HEK293 (cell line): Measurements from ENCODE around the gene CACNA2D3.

Experiments used
- CTCF ChIA-PET: fragments of 350-600 bp; formaldehyde crosslinking; extraction: SDS; loops from one replicate; lab custom pipeline; 2021; ENCODE audit warnings: antibody characterized with exemption; lab: Yijun Ruan, JAX
- POLR2A ChIA-PET: fragments of 300-600 bp; formaldehyde crosslinking; extraction: SDS; loops from one replicate; lab custom pipeline; 2020; ENCODE audit warnings: antibody characterized with exemption, inconsistent platforms; lab: Yijun Ruan, JAX
- H3K27ac ChIP-seq: fragments of 200-500 bp; sonication (Bioruptor generic); 2 replicates; pipeline ENCODE4 v1.5.1; 2014; ENCODE audit warnings: low read depth, low read length, control low read depth, inconsistent platforms; ENCODE audit errors: extremely low read depth
- H3K36me3 ChIP-seq, 2 experiments: fragments of 200-500 bp in 1 of 2; sonication (Bioruptor generic) in 1 of 2; 1 replicate in 1 of 2; 2 replicates in 1 of 2; pipeline ENCODE4 v1.5.1; 2014 to 2017; ENCODE audit warnings: inconsistent platforms in 2 of 2, low read length in 2 of 2; ENCODE audit not compliant: control insufficient read depth in 2 of 2, insufficient read depth in 1 of 2
- H3K4me1 ChIP-seq: fragments of 200-500 bp; sonication (Bioruptor generic); 2 replicates; pipeline ENCODE4 v1.5.1; 2014; ENCODE audit warnings: mild to moderate bottlenecking, low read length, inconsistent platforms; ENCODE audit not compliant: control insufficient read depth, insufficient read depth
- H3K4me3 ChIP-seq: 2 replicates; pipeline ENCODE4 v1.5.1; 2011; ENCODE audit warnings: low read depth, mild to moderate bottlenecking, control low read depth, low read length, moderate library complexity
- H3K9me3 ChIP-seq: fragments of 200-500 bp; sonication (Bioruptor generic); 2 replicates; pipeline ENCODE4 v1.5.1; 2014; ENCODE audit warnings: low read depth, low read length, inconsistent platforms; ENCODE audit not compliant: control insufficient read depth, insufficient read depth
- GLI2 ChIP-seq: fragments of 450-650 bp; formaldehyde crosslinking; IDR thresholded peaks from 2 replicates; pipeline ENCODE4; 2017; ENCODE audit warnings: missing biosample characterization, missing genetic modification characterization, low read depth, borderline replicate concordance
- HOXD13 ChIP-seq: sonication (generic); formaldehyde crosslinking; IDR thresholded peaks from 2 replicates; pipeline ENCODE4 v1.8.0; 2022; ENCODE audit warnings: missing genetic modification reagents, borderline replicate concordance
- IKZF3 ChIP-seq: fragments of 450-650 bp; IDR thresholded peaks from 2 replicates; pipeline ENCODE4 v1.5.0; 2018; ENCODE audit warnings: missing biosample characterization, mild to moderate bottlenecking, missing genetic modification characterization, moderate library complexity
- ZNF133 ChIP-seq: fragments of 450-650 bp; formaldehyde crosslinking; IDR thresholded peaks from 2 replicates; pipeline ENCODE4 v1.5.1; 2016; ENCODE audit warnings: missing biosample characterization, missing genetic modification characterization
- ZNF157 ChIP-seq: fragments of 450-650 bp; formaldehyde crosslinking; IDR thresholded peaks from 2 replicates; pipeline ENCODE4 v1.5.1; 2016; ENCODE audit warnings: missing biosample characterization, missing genetic modification characterization
- ZNF214 ChIP-seq: fragments of 450-650 bp; formaldehyde crosslinking; IDR thresholded peaks from 2 replicates; pipeline ENCODE4 v1.5.1; 2017; ENCODE audit warnings: missing biosample characterization, mild to moderate bottlenecking, missing genetic modification characterization, borderline replicate concordance
- ZNF473 ChIP-seq: fragments of 450-650 bp; formaldehyde crosslinking; IDR thresholded peaks from 2 replicates; pipeline ENCODE4 v1.5.1; 2017; ENCODE audit warnings: missing biosample characterization, missing genetic modification characterization
- ZNF501 ChIP-seq: fragments of 450-650 bp; formaldehyde crosslinking; IDR thresholded peaks from 2 replicates; pipeline ENCODE4 v1.5.1; 2016; ENCODE audit warnings: missing biosample characterization, missing genetic modification characterization
- ZNF610 ChIP-seq: fragments of 450-650 bp; formaldehyde crosslinking; IDR thresholded peaks from 2 replicates; pipeline ENCODE4 v1.5.1; 2016; ENCODE audit warnings: missing biosample characterization, missing genetic modification characterization, borderline replicate concordance
- ZNF670 ChIP-seq: fragments of 450-650 bp; formaldehyde crosslinking; IDR thresholded peaks from 2 replicates; pipeline ENCODE4 v1.5.1; 2016; ENCODE audit warnings: missing biosample characterization, missing genetic modification characterization, low read depth
- ZNF701 ChIP-seq: fragments of 450-650 bp; formaldehyde crosslinking; IDR thresholded peaks from 2 replicates; pipeline ENCODE4 v1.5.1; 2016; ENCODE audit warnings: missing biosample characterization, missing genetic modification characterization
- ZSCAN30 ChIP-seq: fragments of 450-650 bp; IDR thresholded peaks from 2 replicates; pipeline ENCODE4 v1.5.1; 2018; ENCODE audit warnings: missing biosample characterization, mild to moderate bottlenecking, missing genetic modification characterization, moderate library complexity
- TF ChIP-seq, protein P1 (sequence below): fragments of 450-650 bp; formaldehyde crosslinking; IDR thresholded peaks from 2 replicates; pipeline ENCODE4 v1.5.1; 2017; ENCODE audit warnings: missing biosample characterization, missing genetic modification characterization
- TF ChIP-seq, protein P2 (sequence below): fragments of 450-650 bp; formaldehyde crosslinking; IDR thresholded peaks from 2 replicates; pipeline ENCODE4 v1.5.1; 2016; ENCODE audit warnings: missing biosample characterization, missing genetic modification characterization
- TF ChIP-seq, protein P3 (sequence below): fragments of 450-650 bp; IDR thresholded peaks from 2 replicates; pipeline ENCODE4 v1.5.1; 2018; ENCODE audit warnings: missing biosample characterization, mild to moderate bottlenecking, missing genetic modification characterization
- TF ChIP-seq, protein P4 (sequence below): fragments of 450-650 bp; formaldehyde crosslinking; IDR thresholded peaks from 2 replicates; pipeline ENCODE4 v1.5.1; 2017; ENCODE audit warnings: missing biosample characterization, missing genetic modification characterization

The CACNA2D3 gene

DNA sequence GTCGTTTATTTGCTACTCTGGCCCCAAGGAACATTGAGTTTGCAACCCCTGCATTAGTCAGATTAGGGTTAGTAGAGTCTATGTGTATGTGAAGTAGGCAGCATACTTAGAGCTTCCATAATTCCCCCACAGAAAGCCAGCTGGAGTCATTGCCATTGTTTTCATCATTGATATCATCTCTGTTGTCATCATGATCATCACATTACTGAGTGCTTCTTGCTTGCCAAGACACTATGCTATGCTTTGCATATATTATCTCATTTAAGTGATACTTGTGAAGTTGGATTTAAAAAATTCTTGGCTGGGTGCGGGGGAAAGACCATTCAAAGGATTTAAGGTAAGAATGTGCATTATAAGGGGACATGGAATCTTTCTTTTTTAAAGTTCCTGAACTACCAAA is 209.0 kb downstream of the CACNA2D3 start (continued):
- TF ChIP-seq, protein P1, sequence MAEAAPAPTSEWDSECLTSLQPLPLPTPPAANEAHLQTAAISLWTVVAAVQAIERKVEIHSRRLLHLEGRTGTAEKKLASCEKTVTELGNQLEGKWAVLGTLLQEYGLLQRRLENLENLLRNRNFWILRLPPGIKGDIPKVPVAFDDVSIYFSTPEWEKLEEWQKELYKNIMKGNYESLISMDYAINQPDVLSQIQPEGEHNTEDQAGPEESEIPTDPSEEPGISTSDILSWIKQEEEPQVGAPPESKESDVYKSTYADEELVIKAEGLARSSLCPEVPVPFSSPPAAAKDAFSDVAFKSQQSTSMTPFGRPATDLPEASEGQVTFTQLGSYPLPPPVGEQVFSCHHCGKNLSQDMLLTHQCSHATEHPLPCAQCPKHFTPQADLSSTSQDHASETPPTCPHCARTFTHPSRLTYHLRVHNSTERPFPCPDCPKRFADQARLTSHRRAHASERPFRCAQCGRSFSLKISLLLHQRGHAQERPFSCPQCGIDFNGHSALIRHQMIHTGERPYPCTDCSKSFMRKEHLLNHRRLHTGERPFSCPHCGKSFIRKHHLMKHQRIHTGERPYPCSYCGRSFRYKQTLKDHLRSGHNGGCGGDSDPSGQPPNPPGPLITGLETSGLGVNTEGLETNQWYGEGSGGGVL = no peak
- TF ChIP-seq, protein P2, sequence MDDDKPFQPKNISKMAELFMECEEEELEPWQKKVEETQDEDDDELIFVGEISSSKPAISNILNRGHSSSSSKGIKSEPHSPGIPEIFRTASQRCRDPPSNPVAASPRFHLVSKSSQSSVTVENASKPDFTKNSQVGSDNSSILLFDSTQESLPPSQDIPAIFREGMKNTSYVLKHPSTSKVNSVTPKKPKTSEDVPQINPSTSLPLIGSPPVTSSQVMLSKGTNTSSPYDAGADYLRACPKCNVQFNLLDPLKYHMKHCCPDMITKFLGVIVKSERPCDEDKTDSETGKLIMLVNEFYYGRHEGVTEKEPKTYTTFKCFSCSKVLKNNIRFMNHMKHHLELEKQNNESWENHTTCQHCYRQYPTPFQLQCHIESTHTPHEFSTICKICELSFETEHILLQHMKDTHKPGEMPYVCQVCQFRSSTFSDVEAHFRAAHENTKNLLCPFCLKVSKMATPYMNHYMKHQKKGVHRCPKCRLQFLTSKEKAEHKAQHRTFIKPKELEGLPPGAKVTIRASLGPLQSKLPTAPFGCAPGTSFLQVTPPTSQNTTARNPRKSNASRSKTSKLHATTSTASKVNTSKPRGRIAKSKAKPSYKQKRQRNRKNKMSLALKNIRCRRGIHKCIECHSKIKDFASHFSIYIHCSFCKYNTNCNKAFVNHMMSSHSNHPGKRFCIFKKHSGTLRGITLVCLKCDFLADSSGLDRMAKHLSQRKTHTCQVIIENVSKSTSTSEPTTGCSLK (tag by site-specific recombination) = no peak
- TF ChIP-seq, protein P3, sequence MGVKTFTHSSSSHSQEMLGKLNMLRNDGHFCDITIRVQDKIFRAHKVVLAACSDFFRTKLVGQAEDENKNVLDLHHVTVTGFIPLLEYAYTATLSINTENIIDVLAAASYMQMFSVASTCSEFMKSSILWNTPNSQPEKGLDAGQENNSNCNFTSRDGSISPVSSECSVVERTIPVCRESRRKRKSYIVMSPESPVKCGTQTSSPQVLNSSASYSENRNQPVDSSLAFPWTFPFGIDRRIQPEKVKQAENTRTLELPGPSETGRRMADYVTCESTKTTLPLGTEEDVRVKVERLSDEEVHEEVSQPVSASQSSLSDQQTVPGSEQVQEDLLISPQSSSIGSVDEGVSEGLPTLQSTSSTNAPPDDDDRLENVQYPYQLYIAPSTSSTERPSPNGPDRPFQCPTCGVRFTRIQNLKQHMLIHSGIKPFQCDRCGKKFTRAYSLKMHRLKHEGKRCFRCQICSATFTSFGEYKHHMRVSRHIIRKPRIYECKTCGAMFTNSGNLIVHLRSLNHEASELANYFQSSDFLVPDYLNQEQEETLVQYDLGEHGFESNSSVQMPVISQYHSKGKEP (tag by site-specific recombination) = no peak
- TF ChIP-seq ZNF473 (tag by site-specific recombination) (no peak), ZNF157 (tag by site-specific recombination) (no peak), HOXD13 (CRISPR knock-in tag) (no peak), ZNF501 (tag by site-specific recombination) (no peak), ZNF610 (no peak)
- TF ChIP-seq, all 188 proteins: peak for 0

DNA sequence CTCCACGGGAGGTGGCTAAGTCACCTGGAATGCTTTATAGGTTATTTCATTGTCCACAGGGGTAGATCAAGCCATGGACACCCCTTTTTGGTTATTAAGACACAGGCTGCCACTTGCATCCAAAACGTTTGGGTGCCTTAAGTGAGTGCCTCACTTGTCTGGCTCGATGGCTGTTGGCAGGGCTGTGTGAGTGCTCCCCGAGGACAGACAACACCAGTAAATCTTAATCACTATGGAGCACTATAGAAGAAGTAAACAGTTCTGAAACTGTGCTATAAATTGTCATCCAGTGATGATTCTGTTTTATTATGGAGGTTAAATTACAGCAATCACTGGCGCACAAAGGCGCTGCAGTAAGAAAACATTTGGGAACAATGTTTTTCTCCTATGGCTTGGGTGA is 215.5 kb downstream of the CACNA2D3 start:
- Histone ChIP-seq H3K4me3 (no peak overlapping the region), H3K27ac (no peak overlapping the region), H3K36me3 (no peaks in the 10 kb centered on the region), H3K4me1 (0 out of 2 replicates have a peak, but pooled peaks cover 4% of the 10 kb centered on the region), H3K9me3 (no peaks in the 10 kb centered on the region)
- TF ChIP-seq GLI2 (no peak), ZNF701 (tag by site-specific recombination) (no peak), ZNF670 (no peak), ZSCAN30 (tag by site-specific recombination) (no peak), ZNF133 (tag by site-specific recombination) (no peak), IKZF3 (tag by site-specific recombination) (no peak), ZNF214 (tag by site-specific recombination) (no peak)
- TF ChIP-seq, protein P4, sequence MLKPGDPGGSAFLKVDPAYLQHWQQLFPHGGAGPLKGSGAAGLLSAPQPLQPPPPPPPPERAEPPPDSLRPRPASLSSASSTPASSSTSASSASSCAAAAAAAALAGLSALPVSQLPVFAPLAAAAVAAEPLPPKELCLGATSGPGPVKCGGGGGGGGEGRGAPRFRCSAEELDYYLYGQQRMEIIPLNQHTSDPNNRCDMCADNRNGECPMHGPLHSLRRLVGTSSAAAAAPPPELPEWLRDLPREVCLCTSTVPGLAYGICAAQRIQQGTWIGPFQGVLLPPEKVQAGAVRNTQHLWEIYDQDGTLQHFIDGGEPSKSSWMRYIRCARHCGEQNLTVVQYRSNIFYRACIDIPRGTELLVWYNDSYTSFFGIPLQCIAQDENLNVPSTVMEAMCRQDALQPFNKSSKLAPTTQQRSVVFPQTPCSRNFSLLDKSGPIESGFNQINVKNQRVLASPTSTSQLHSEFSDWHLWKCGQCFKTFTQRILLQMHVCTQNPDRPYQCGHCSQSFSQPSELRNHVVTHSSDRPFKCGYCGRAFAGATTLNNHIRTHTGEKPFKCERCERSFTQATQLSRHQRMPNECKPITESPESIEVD (tag by site-specific recombination) = peak; percentile 17; the same call in 1 of the 2 replicates
- TF ChIP-seq, protein P3 (tag by site-specific recombination) = 0 out of 2 replicates have a peak, but pooled peaks have one; percentile 35
- TF ChIP-seq, protein P2 (tag by site-specific recombination) = no peak
- TF ChIP-seq, all 188 proteins: peak for 2
- POLR2A ChIA-PET = no interaction called here
- CTCF ChIA-PET = no interaction called here
